COR-L47 (cell line): Measurements from ENCODE around the gene SLC19A1.
"Not testable (repeated sequence)": the region's sequence is repeated elsewhere in the genome, so short reads cannot be mapped to it uniquely, and the experiment has no call there.

Experiments
- DNase-seq: peaks from one replicate; lab custom pipeline; 2025; lab: John Stamatoyannopoulos, UW

Gene SLC19A1

GRCh38 chr21:45533361-45533845, 8.8 kb downstream of the SLC19A1 start:
- DNase-seq, result no peak

- no peak for DNase-seq
Measured at GRCh38 chr21:45532826-45533360, 9.3 kb downstream of the SLC19A1 start.

- no peak for DNase-seq
Measured at GRCh38 chr21:45531393-45532215, 10.6 kb downstream of the SLC19A1 start.

GRCh38 chr21:45531114-45531392, 11.2 kb downstream of the SLC19A1 start:
- not testable (repeated sequence) for DNase-seq

GRCh38 chr21:45530423-45531113, 11.7 kb downstream of the SLC19A1 start:
- no peak for DNase-seq

GRCh38 chr21:45529785-45530422, 12.3 kb downstream of the SLC19A1 start:
- no peak for DNase-seq

- no peak for DNase-seq
Measured at GRCh38 chr21:45528981-45529784, 13.1 kb downstream of the SLC19A1 start.

GRCh38 chr21:45528028-45528705, 14.1 kb downstream of the SLC19A1 start:
- no peak for DNase-seq

GRCh38 chr21:45527151-45527999, 14.9 kb downstream of the SLC19A1 start:
- not testable (repeated sequence) for DNase-seq

- no peak for DNase-seq
Measured at GRCh38 chr21:45525910-45526306, 16.3 kb downstream of the SLC19A1 start.

- no peak for DNase-seq
Measured at GRCh38 chr21:45525153-45525909, 16.9 kb downstream of the SLC19A1 start.

- DNase-seq, result no peak
Measured at GRCh38 chr21:45524756-45525152, 17.5 kb downstream of the SLC19A1 start.

- no peak for DNase-seq
Measured at GRCh38 chr21:45523411-45524101, 18.7 kb downstream of the SLC19A1 start.

- DNase-seq, result no peak
Measured at GRCh38 chr21:45522986-45523385, 19.3 kb downstream of the SLC19A1 start.

GRCh38 chr21:45522381-45522780, 19.9 kb downstream of the SLC19A1 start:
- no peak for DNase-seq

- no peak for DNase-seq
Measured at GRCh38 chr21:45521241-45521640, 21.0 kb downstream of the SLC19A1 start.

- no peak for DNase-seq
Measured at GRCh38 chr21:45519182-45519581, 23.1 kb downstream of the SLC19A1 start.

- DNase-seq, result no peak
Measured at GRCh38 chr21:45518742-45519141, 23.5 kb downstream of the SLC19A1 start.
